GM23248 (cell line): Measurements from ENCODE around the gene IL5.

Experiments
- EZH2 ChIP-seq: fragments of 200-600 bp; sonication (generic); IDR thresholded peaks from 2 replicates; pipeline ENCODE4 v1.6.1; 2018; ENCODE audit warnings: antibody characterized with exemption, mild to moderate bottlenecking; ENCODE audit not compliant: insufficient read depth, poor library complexity, severe bottlenecking
- EZH2phosphoT487 ChIP-seq: fragments of 200-600 bp; sonication (generic); IDR thresholded peaks from 2 replicates; pipeline ENCODE4 v1.6.1; 2018; ENCODE audit warnings: antibody characterized with exemption, moderate library complexity, mild to moderate bottlenecking, low read depth; ENCODE audit not compliant: insufficient read depth

- TF ChIP-seq EZH2 = no peak
- 0 out of 2 replicates have a peak, but pooled peaks have one; percentile 36 for TF ChIP-seq EZH2phosphoT487
Observed at GRCh38 chr5:132510076-132510475, 33.2 kb downstream of the IL5 start.
